Prostate gland (tissue), 2 donors: ENCODE measurements around the gene ANKRD39.

ENCODE experiments used
- CTCF ChIP-seq, 4 experiments: fragments of 200-600 bp in 2 of 4; fragments of 450-650 bp in 2 of 4; sonication (generic) in 2 of 4; IDR thresholded peaks; 1 replicate in 3 of 4; 2 replicates in 1 of 4; pipeline ENCODE4 v1.5.1; 2016 to 2019; ENCODE audit warnings: antibody characterized with exemption in 4 of 4, mild to moderate bottlenecking in 2 of 4, moderate library complexity in 2 of 4
- POLR2A ChIP-seq: fragments of 450-650 bp; IDR thresholded peaks from one replicate; pipeline ENCODE4 v1.6.1; 2016; ENCODE audit warnings: antibody characterized with exemption, mild to moderate bottlenecking

- TF ChIP-seq CTCF (IDR thresholded peaks at IDR 0.05) (no peak), POLR2A (no peak)
Measured at GRCh38 chr2:96890726-96891385, 33.0 kb upstream of the ANKRD39 start.
